ENCODE measurements around the gene CLSTN2. TPM values are rescaled to one million over a fixed set of nuclear protein-coding genes. Genes with fewer than 3 reads are reported as not detected.

CLSTN2 gene
- total RNA-seq, 1 experiment from 2014 or later: 0.68 TPM

DNA sequence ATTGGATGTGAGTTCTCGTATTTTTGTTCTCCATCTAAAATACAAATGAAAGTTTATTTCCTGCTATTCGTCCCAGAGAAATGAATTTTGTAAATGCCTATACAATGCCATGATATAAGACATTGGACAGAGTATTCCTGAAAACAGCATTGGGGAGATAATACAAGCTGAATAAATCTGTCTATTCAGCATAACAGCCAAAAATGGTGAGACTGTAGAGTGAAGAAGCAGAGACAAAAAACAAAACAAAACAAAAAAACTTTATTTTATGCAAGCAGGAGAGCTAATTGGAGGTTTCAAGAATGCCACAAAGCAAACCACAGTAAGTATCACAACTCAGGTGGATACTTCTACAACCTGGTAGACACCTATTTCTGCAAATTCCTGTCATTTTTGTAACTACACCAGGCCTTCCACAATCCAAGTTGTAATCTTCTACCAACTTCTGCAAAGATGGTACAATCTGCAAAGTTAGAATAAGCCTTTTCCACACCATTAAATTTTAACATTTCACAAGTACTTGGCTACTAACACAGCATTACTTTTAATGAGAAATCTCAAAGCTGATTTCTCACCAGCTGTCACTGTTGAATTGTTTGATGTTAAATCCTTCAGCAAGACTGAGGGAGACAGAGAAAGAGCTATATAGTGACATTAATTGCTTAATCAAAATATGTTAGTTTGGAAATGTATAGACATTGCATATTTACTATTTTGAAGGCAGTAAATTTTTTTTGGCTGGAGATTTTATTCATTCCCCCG lies 163.1 kb downstream of the CLSTN2 start:
- H3K27ac Mint-ChIP-seq: no peak overlapping the region
- no peak overlapping the region for H3K4me3 Mint-ChIP-seq
- H3K9me3 Mint-ChIP-seq: no peaks in the 10 kb centered on the region

More for the DNA sequence above, 163.1 kb downstream of the CLSTN2 start:
- H3K56ac ChIP-seq (ENCODE audit: insufficient read length, low read depth, low read length): no peak overlapping the region
- H3K9ac ChIP-seq (ENCODE audit: extremely low read depth, insufficient read length, low read length): no peak overlapping the region
- no peaks in the 10 kb centered on the region for H3K23me2 ChIP-seq (ENCODE audit: insufficient read length, low read depth, low read length, poor library complexity, severe bottlenecking)
- H3T11ph ChIP-seq (ENCODE audit: low read length): no peak overlapping the region
- H2AK5ac ChIP-seq (ENCODE audit: insufficient read length, low read length): no peak overlapping the region
- no peak overlapping the region for H2BK5ac ChIP-seq (ENCODE audit: insufficient read length, low read length)
- H4K20me1 ChIP-seq (ENCODE audit: control insufficient read depth, insufficient read depth, insufficient read length): no peaks in the 10 kb centered on the region
- no peak overlapping the region for H2BK120ac ChIP-seq (ENCODE audit: low read depth, low read length, poor library complexity, severe bottlenecking)
- H3K9me3 ChIP-seq (ENCODE audit: control insufficient read depth, low read depth, low read length): no peaks in the 10 kb centered on the region
- no peak overlapping the region for H2BK12ac ChIP-seq (ENCODE audit: insufficient read length, low read depth, low read length)
- H3K18ac ChIP-seq (ENCODE audit: insufficient read length, low read depth, low read length): no peak overlapping the region
- H3K79me1 ChIP-seq (ENCODE audit: insufficient read depth, low read depth, low read length, poor library complexity, severe bottlenecking): no peaks in the 10 kb centered on the region
- no peak overlapping the region for H3K27ac ChIP-seq (ENCODE audit: insufficient read length, low read depth, low read length)
- no peak overlapping the region for H2BK15ac ChIP-seq (ENCODE audit: low read depth, low read length)
- Mint-ChIP-seq H3K4me1 (peaks cover 9 to 10% of the 10 kb centered on the region in 2 experiments), H3K27me3 (ENCODE audit: low read depth) (peaks cover 2% of the 10 kb centered on the region; the same call in 1 of the 2 replicates), H3K36me3 (ENCODE audit: insufficient read depth in 1 of 3, low read depth in 3 of 3) (no peaks in the 10 kb centered on the region)
- no peak overlapping the region for H2BK20ac ChIP-seq (ENCODE audit: low read depth, low read length, poor library complexity, severe bottlenecking)
- DNase-seq: no peak
- no peak overlapping the region for H4K91ac ChIP-seq (ENCODE audit: insufficient read length, low read depth, low read length)
- no peak overlapping the region for H3K23ac ChIP-seq (ENCODE audit: insufficient read length, low read depth, low read length)
- H2AFZ ChIP-seq (ENCODE audit: low read length): no peak overlapping the region
- no peak overlapping the region for H3K4ac ChIP-seq (ENCODE audit: low read depth, low read length)
- H3K14ac ChIP-seq (ENCODE audit: insufficient read depth, low read length): no peak overlapping the region
- no peak overlapping the region for H4K8ac ChIP-seq (replicated peaks; ENCODE audit: insufficient read length, low read depth, low read length)
- no peak overlapping the region for H3K4me2 ChIP-seq (ENCODE audit: insufficient read depth, insufficient read length, low read length)
- no CpG with 5 or more reads among the region's 3 CpGs for WGBS (ENCODE audit: extremely low coverage, insufficient read length, low lambda C conversion rate)
- TF ChIP-seq, protein P1, sequence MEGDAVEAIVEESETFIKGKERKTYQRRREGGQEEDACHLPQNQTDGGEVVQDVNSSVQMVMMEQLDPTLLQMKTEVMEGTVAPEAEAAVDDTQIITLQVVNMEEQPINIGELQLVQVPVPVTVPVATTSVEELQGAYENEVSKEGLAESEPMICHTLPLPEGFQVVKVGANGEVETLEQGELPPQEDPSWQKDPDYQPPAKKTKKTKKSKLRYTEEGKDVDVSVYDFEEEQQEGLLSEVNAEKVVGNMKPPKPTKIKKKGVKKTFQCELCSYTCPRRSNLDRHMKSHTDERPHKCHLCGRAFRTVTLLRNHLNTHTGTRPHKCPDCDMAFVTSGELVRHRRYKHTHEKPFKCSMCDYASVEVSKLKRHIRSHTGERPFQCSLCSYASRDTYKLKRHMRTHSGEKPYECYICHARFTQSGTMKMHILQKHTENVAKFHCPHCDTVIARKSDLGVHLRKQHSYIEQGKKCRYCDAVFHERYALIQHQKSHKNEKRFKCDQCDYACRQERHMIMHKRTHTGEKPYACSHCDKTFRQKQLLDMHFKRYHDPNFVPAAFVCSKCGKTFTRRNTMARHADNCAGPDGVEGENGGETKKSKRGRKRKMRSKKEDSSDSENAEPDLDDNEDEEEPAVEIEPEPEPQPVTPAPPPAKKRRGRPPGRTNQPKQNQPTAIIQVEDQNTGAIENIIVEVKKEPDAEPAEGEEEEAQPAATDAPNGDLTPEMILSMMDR (conservative IDR thresholded peaks at IDR 0.05): no peak
- H3K79me2 ChIP-seq (ENCODE audit: insufficient read depth, low read length): no peaks in the 10 kb centered on the region
- no peaks in the 10 kb centered on the region for H3K27me3 ChIP-seq (ENCODE audit: insufficient read depth, low read length)
- 0 out of 2 replicates have a peak, but pooled peaks cover 3% of the 10 kb centered on the region for H3K4me1 ChIP-seq (ENCODE audit: insufficient read depth, low read length)
- no peak overlapping the region for H4K5ac ChIP-seq (ENCODE audit: insufficient read length, low read depth, low read length)

Measured in H9 (cell line).